Measurements from ENCODE around the gene MFAP1. TPM values are rescaled to one million over a fixed set of nuclear protein-coding genes. Genes with fewer than 3 reads are reported as not detected.
"Not testable (repeated sequence)": the region's sequence is repeated elsewhere in the genome, so short reads cannot be mapped to it uniquely, and the experiment has no call there.

The MFAP1 gene
- total and polyA plus RNA-seq, 2 experiments from 2014 or later, result 24.5 to 34.9 TPM

DNA sequence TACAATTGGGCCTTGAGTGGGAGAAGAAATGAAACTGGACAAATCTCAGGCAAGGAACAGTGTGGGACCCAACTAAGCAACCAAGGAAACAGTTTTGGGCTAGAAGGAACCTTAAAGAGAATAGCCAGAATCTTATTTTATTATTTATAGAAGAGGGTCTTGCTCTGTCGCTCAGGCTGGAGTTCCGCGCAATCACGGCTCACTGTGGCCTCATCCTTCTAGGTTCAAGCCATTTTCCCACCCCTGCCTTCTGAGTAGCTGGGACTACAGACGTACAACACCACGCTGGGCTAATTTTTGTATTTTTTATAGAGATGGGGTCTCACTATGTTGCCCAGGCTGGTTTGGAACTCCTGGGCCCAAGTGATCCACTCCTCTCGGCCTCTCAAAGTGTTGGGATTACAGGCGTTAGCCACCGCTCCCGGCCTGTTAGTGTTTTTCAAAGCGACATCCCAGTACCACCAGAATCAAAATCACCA, 1.6 kb upstream of the MFAP1 start:
- Mint-ChIP-seq H3K4me3 (peak overlapping the region; percentile 83; the same call in 2 of the 3 replicates), H3K9me3 (peaks cover 23% of the 10 kb centered on the region), H3K36me3 (ENCODE audit: low read depth) (peaks cover 32% of the 10 kb centered on the region), H3K27me3 (ENCODE audit: insufficient read depth, low read depth, poor library complexity) (peaks cover 27% of the 10 kb centered on the region), H3K4me1 (peaks cover 4% of the 10 kb centered on the region; the same call in 1 of the 3 replicates), H3K27ac (no peak overlapping the region)
- Histone ChIP-seq H3K4me2 (peak overlapping the region; percentile 89), H3K79me2 (replicated peaks; ENCODE audit: insufficient read depth) (peaks cover 32% of the 10 kb centered on the region), H3K36me3 (ENCODE audit: insufficient read depth) (no peaks in the 10 kb centered on the region; the same call in 1 of the 2 replicates), H3K4me1 (ENCODE audit: insufficient read depth) (no peaks in the 10 kb centered on the region), H3K4me3 (peak overlapping the region; percentile 69), H4K20me1 (replicated peaks; ENCODE audit: insufficient read depth) (peaks cover 7% of the 10 kb centered on the region; the same call in 1 of the 2 replicates), H3K27me3 (ENCODE audit: insufficient read depth) (peaks cover 15% of the 10 kb centered on the region), H3K27ac (ENCODE audit: low read depth) (no peak overlapping the region), H3K9me2 (ENCODE audit: insufficient read depth) (peaks cover 12% of the 10 kb centered on the region), H3F3A (replicated peaks; ENCODE audit: low read depth) (peaks cover 14% of the 10 kb centered on the region), H2AFZ (peak overlapping the region; percentile 83; the same call in 1 of the 2 replicates)
- no peak for DNase-seq (ENCODE audit: low spot score)
- no peak for TF ChIP-seq JUNB (IDR thresholded peaks at IDR 0.05; ENCODE audit: unreplicated experiment)
- no peak for ATAC-seq

DNA sequence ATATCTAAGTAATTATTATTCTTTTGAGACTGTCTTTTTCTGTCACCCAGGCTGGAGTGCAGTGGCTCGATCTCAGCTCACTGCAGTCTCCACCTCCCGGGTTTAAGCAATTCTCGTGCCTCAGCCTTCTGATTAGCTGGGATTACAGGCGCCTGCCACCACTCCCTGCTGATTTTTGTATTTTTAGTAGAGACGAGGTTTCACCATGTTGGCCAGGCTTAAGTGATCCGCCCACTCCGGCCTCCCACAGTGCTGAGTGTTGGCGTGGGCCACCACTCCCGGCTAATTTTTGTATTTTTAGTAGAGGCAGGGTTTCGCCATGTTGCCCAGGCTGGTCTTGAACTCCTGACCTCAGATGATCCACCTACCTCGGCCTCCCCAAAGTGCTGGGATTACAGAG, 815 bp upstream of the MFAP1 start:
- peaks cover 12% of the 10 kb centered on the region for H3K9me2 ChIP-seq (ENCODE audit: insufficient read depth)
- not testable (repeated sequence) for H3K27ac ChIP-seq (ENCODE audit: low read depth); H3K4me3 Mint-ChIP-seq; H3K4me1 ChIP-seq (ENCODE audit: insufficient read depth); H3K27ac Mint-ChIP-seq; DNase-seq (ENCODE audit: low spot score); ATAC-seq; H3K36me3 ChIP-seq (ENCODE audit: insufficient read depth); H2AFZ ChIP-seq; H3K4me1 Mint-ChIP-seq; H3K4me3 ChIP-seq; H3K4me2 ChIP-seq
- peaks cover 10% of the 10 kb centered on the region for H4K20me1 ChIP-seq (replicated peaks; ENCODE audit: insufficient read depth)
- peaks cover 15% of the 10 kb centered on the region for H3K27me3 ChIP-seq (ENCODE audit: insufficient read depth)
- peaks cover 39% of the 10 kb centered on the region for H3K79me2 ChIP-seq (replicated peaks; ENCODE audit: insufficient read depth)
- peaks cover 14% of the 10 kb centered on the region for H3F3A ChIP-seq (replicated peaks; ENCODE audit: low read depth)
- H3K9me3 Mint-ChIP-seq, result peaks cover 23% of the 10 kb centered on the region
- peaks cover 32% of the 10 kb centered on the region for H3K36me3 Mint-ChIP-seq (ENCODE audit: low read depth)
- peaks cover 27% of the 10 kb centered on the region for H3K27me3 Mint-ChIP-seq (ENCODE audit: insufficient read depth, low read depth, poor library complexity)

DNA sequence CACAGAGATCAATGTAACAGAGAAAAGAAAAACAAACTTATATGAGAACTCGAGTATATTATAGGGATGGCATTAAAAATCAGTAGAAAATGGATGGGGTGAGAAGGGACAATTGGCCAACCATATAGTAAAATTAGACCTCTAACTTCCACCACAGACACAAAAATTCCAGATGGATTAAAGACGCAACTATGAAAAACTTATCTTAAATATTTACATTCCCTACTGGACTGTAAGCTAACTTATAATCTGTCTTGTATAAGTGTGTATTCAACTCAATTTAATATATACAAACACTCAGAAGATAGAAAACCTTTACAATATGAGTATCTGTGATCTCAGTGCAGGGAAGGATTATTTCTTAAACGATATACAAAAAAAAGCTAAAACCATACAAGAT, 3.0 kb downstream of the MFAP1 start:
- Histone ChIP-seq H3K9me2 (ENCODE audit: insufficient read depth) (peaks cover 12% of the 10 kb centered on the region), H3F3A (replicated peaks; ENCODE audit: low read depth) (peaks cover 6% of the 10 kb centered on the region), H3K27me3 (ENCODE audit: insufficient read depth) (peaks cover 15% of the 10 kb centered on the region), H3K4me1 (ENCODE audit: insufficient read depth) (no peaks in the 10 kb centered on the region), H3K4me3 (no peak overlapping the region), H3K79me2 (replicated peaks; ENCODE audit: insufficient read depth) (peaks cover 64% of the 10 kb centered on the region), H3K27ac (ENCODE audit: low read depth) (no peak overlapping the region), H4K20me1 (replicated peaks; ENCODE audit: insufficient read depth) (peaks cover 18% of the 10 kb centered on the region), H3K36me3 (ENCODE audit: insufficient read depth) (peaks cover 12% of the 10 kb centered on the region), H3K4me2 (no peak overlapping the region), H2AFZ (no peak overlapping the region)
- peaks cover 37% of the 10 kb centered on the region; the same call in 2 of the 3 replicates for H3K36me3 Mint-ChIP-seq (ENCODE audit: low read depth)
- H3K4me3 Mint-ChIP-seq, result no peak overlapping the region
- H3K27ac Mint-ChIP-seq, result no peak overlapping the region
- peaks cover 23% of the 10 kb centered on the region for H3K27me3 Mint-ChIP-seq (ENCODE audit: insufficient read depth, low read depth, poor library complexity)
- DNase-seq (ENCODE audit: low spot score), result no peak
- no peak for ATAC-seq
- H3K4me1 Mint-ChIP-seq, result 0 out of 3 replicates have a peak, but pooled peaks cover 2% of the 10 kb centered on the region
- peaks cover 22% of the 10 kb centered on the region for H3K9me3 Mint-ChIP-seq
- TF ChIP-seq CREB1 (CRISPR knock-in tag; IDR thresholded peaks at IDR 0.05; ENCODE audit: low read depth), result no peak
- no peak for TF ChIP-seq EZH2 (IDR thresholded peaks at IDR 0.05; ENCODE audit: low read depth, unreplicated experiment)
- TF ChIP-seq, protein P1, sequence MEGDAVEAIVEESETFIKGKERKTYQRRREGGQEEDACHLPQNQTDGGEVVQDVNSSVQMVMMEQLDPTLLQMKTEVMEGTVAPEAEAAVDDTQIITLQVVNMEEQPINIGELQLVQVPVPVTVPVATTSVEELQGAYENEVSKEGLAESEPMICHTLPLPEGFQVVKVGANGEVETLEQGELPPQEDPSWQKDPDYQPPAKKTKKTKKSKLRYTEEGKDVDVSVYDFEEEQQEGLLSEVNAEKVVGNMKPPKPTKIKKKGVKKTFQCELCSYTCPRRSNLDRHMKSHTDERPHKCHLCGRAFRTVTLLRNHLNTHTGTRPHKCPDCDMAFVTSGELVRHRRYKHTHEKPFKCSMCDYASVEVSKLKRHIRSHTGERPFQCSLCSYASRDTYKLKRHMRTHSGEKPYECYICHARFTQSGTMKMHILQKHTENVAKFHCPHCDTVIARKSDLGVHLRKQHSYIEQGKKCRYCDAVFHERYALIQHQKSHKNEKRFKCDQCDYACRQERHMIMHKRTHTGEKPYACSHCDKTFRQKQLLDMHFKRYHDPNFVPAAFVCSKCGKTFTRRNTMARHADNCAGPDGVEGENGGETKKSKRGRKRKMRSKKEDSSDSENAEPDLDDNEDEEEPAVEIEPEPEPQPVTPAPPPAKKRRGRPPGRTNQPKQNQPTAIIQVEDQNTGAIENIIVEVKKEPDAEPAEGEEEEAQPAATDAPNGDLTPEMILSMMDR (conservative IDR thresholded peaks at IDR 0.05; ENCODE audit: low read depth in 2 of 2), result no peak
- no peak for TF ChIP-seq POLR2AphosphoS5 (IDR thresholded peaks at IDR 0.05; ENCODE audit: low read depth)
- no peak for TF ChIP-seq JUNB (IDR thresholded peaks at IDR 0.05; ENCODE audit: unreplicated experiment)
- TF ChIP-seq, protein P2, sequence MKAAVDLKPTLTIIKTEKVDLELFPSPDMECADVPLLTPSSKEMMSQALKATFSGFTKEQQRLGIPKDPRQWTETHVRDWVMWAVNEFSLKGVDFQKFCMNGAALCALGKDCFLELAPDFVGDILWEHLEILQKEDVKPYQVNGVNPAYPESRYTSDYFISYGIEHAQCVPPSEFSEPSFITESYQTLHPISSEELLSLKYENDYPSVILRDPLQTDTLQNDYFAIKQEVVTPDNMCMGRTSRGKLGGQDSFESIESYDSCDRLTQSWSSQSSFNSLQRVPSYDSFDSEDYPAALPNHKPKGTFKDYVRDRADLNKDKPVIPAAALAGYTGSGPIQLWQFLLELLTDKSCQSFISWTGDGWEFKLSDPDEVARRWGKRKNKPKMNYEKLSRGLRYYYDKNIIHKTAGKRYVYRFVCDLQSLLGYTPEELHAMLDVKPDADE (IDR thresholded peaks at IDR 0.05), result no peak
- TF ChIP-seq EZH2phosphoT487 (IDR thresholded peaks at IDR 0.05; ENCODE audit: unreplicated experiment), result no peak
